ENCODE measurements around the gene TPP2.

- no peak for TF ChIP-seq CTCF (IDR thresholded peaks at IDR 0.05; ENCODE audit: insufficient read depth, low read length, poor library complexity, severe bottlenecking)
- no peak for TF ChIP-seq EZH2phosphoT487 (conservative IDR thresholded peaks at IDR 0.05; ENCODE audit: low read length)
These were observed 30.3 kb upstream of the TPP2 start for GRCh38 chr13:102566513-102566912.

Data from SU-DHL-6 (cell line).